ENCODE results near the gene NOTCH1. TPM values are rescaled to one million over a fixed set of nuclear protein-coding genes. Genes with fewer than 3 reads are reported as not detected.
"Not testable (repeated sequence)": the region's sequence is repeated elsewhere in the genome, so short reads cannot be mapped to it uniquely, and the experiment has no call there.

NOTCH1 gene
- total RNA-seq, 2 experiments from 2014 or later = 67.3 to 73.5 TPM

DNA sequence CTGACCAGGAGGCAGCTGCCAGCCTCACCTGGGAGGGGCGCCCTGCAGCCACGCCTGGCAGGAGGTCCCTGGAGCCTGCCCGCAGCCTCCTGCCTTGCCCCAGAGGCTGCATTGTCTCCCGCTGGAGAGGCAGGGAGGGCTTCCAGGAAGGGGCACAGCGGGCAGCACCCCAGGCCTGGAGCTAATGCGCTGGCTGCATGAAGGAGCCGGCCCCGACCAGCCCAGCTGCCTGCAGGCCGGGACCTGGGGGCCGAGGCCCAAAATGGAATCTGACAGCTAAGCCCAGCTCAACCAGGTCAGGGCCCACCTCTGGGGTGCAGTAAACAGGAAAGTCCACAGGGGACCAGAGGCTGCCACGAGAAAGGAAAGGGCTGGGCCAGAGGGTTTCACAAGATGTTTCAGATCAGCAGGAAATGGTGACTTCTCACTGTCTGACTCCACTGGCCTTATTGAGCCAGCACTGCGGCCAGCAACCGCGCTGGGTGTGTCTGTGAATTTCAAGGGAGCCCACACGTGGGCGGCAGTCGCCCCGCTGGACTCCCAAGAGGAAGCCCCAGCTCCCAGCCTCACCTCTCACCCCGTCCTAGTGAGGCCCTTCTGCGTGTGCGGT, 18.6 kb upstream of the NOTCH1 start:
- Mint-ChIP-seq H3K4me3 (no peak overlapping the region), H3K4me1 (no peaks in the 10 kb centered on the region), H3K36me3 (peaks cover 2% of the 10 kb centered on the region), H3K9me3 (ENCODE audit: low read depth) (peaks cover 7% of the 10 kb centered on the region), H3K27ac (no peak overlapping the region), H3K27me3 (no peaks in the 10 kb centered on the region)
- no peak for ATAC-seq
- no peak for DNase-seq
- CTCF ChIA-PET = interaction anchor here (1.2 kb wide), 1 partner anchor 26 kb away, joined by 3 read pairs; no protein-coding TSS in a partner anchor

DNA sequence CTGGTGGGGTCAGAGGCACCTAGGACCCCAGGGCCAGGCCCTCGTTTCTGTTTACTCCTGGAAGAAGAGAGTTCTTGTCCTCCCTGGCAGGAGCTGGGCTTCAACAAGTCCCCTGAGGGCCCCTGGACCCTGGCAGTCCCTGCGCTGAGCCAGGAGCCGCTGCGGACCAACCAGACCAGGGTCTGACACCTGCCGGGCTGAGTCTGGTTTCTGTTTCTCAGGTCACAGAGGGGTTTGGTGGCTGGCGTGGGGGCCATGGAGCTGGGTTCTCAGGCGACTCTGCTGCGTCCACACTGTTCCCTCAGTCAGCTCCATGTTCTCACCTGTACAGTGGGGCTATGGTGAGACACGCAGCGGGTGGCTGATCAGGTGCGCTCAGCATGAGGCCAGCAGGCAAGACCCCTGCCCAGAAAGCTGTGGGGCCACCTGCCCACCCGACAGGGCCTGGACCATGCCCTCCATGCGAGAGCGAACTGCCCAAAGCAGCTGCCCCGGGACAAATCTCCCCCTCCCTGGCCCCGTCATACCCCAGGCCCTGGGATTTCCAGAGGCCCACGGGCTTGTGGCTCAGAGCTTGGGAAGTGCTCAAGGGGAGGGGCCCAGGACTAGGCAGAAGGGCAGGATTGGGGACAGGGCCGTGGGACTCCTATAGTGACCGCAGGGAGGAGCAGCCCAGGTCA, 17.9 kb upstream of the NOTCH1 start:
- peaks cover 10% of the 10 kb centered on the region for H3K9me3 Mint-ChIP-seq (ENCODE audit: low read depth)
- no peak overlapping the region for H3K27ac Mint-ChIP-seq
- H3K36me3 Mint-ChIP-seq = peaks cover 3% of the 10 kb centered on the region
- DNase-seq (no peak), ATAC-seq (no peak)
- H3K27me3 Mint-ChIP-seq = no peaks in the 10 kb centered on the region
- peaks cover under 1% of the 10 kb centered on the region for H3K4me1 Mint-ChIP-seq
- CTCF ChIA-PET = interaction anchor here (1.4 kb wide), 1 partner anchor 108 kb away, joined by 3 read pairs; no protein-coding TSS in a partner anchor
- H3K4me3 Mint-ChIP-seq = no peak overlapping the region

- ATAC-seq (no peak), DNase-seq (no peak)
- CTCF ChIA-PET = interaction anchor here (1.4 kb wide), 2 partner anchors 75 to 109 kb away, joined by 3 read pairs; no protein-coding TSS in a partner anchor
- peaks cover 12% of the 10 kb centered on the region for H3K9me3 Mint-ChIP-seq (ENCODE audit: low read depth)
- H3K27me3 Mint-ChIP-seq = no peaks in the 10 kb centered on the region
- H3K36me3 Mint-ChIP-seq = peaks cover 5% of the 10 kb centered on the region
- H3K27ac Mint-ChIP-seq = no peak overlapping the region
- H3K4me3 Mint-ChIP-seq = no peak overlapping the region
- peaks cover 5% of the 10 kb centered on the region for H3K4me1 Mint-ChIP-seq
Observed at GRCh38 chr9:136562746-136563495, 17.1 kb upstream of the NOTCH1 start.

DNA sequence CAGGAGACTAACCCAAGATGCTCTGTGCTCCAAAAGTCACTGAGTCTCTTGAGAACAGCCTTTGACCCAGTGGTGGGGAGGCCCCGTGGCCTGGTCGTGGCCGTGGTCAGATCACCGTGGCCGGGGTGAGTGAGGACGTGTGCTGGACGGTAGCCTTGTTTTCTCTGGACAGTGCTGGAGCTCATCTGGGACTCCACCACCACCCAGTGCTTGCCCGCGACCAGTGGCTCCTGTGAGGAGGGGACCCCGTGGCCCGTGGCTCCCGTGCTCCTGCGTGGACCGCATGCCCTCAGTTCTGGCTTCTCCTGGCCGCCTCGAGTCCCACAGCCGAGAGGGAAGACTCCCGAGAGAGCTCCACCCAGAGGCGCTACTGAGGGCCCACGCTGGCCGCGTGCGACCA, 15.9 kb upstream of the NOTCH1 start:
- no peak for ATAC-seq
- Mint-ChIP-seq H3K36me3 (peaks cover 5% of the 10 kb centered on the region), H3K27ac (no peak overlapping the region), H3K4me3 (no peak overlapping the region), H3K27me3 (no peaks in the 10 kb centered on the region), H3K4me1 (peaks cover 5% of the 10 kb centered on the region), H3K9me3 (ENCODE audit: low read depth) (peaks cover 12% of the 10 kb centered on the region)
- no peak for DNase-seq
- CTCF ChIA-PET = interaction anchor here (1.4 kb wide), 1 partner anchor 74 kb away, joined by 3 read pairs; no protein-coding TSS in a partner anchor

DNA sequence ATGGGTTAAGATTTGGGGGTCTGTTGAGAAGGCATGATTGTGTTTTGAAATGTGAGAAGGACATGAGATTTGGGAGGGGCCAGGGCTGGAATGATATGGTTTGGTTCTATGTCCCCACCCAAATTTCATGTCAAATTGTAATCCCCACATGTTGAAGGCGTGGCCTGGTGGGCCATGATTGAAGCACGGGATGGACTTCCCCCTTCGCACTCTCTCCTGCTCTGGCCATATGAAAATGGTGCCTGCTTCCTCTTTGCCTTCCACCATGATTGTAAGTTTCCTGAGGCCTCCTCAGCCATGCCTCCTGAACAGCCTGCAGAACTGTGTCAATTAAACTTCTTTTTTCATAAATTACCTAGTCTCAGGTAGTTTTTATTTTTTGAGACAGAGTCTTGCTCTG, 14.7 kb upstream of the NOTCH1 start:
- H3K27ac Mint-ChIP-seq = no peak overlapping the region
- no peak overlapping the region for H3K4me3 Mint-ChIP-seq
- peaks cover 5% of the 10 kb centered on the region for H3K4me1 Mint-ChIP-seq
- no peak for DNase-seq
- ATAC-seq = no peak
- H3K27me3 Mint-ChIP-seq = peaks cover 3% of the 10 kb centered on the region
- CTCF ChIA-PET = interaction anchor here (1.0 kb wide), 1 partner anchor 11 kb away, joined by 3 read pairs; no protein-coding TSS in a partner anchor
- H3K36me3 Mint-ChIP-seq = peaks cover 5% of the 10 kb centered on the region
- peaks cover 12% of the 10 kb centered on the region for H3K9me3 Mint-ChIP-seq (ENCODE audit: low read depth)

GRCh38 chr9:136559371-136559770, 13.5 kb upstream of the NOTCH1 start:
- not testable (repeated sequence) for H3K4me3 Mint-ChIP-seq, H3K4me1 Mint-ChIP-seq, H3K27ac Mint-ChIP-seq, ATAC-seq, H3K27me3 Mint-ChIP-seq, DNase-seq, H3K36me3 Mint-ChIP-seq
- H3K9me3 Mint-ChIP-seq (ENCODE audit: low read depth) = peaks cover 12% of the 10 kb centered on the region
- CTCF ChIA-PET = interaction anchor here (1.2 kb wide), 1 partner anchor 10 kb away, joined by 3 read pairs; no protein-coding TSS in a partner anchor

GRCh38 chr9:136558846-136559245, 13.0 kb upstream of the NOTCH1 start:
- H3K36me3 Mint-ChIP-seq, ATAC-seq, H3K4me1 Mint-ChIP-seq, H3K4me3 Mint-ChIP-seq, H3K27ac Mint-ChIP-seq, H3K27me3 Mint-ChIP-seq, DNase-seq: not testable (repeated sequence)
- CTCF ChIA-PET = interaction anchor here (1.2 kb wide), 1 partner anchor 10 kb away, joined by 3 read pairs; no protein-coding TSS in a partner anchor
- H3K9me3 Mint-ChIP-seq (ENCODE audit: low read depth) = peaks cover 12% of the 10 kb centered on the region

DNA sequence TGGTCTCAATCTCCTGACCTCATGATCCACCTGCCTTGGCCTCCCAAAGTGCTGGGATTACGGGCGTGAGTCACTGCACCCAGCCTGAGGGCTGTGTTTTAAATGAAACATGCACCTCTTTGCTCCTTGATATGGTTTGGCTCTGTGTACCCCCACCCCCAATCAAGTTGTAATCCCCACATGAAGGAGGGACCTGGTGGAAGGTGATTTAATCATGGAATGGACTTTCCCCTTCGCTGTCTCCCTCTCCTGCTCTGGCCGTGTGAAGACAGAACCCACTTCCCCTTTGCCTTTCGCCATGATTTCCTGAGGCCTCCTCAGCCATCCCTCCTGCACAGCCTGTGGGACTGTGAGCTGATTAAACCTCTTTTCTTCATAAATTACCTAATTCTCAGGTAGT, 12.5 kb upstream of the NOTCH1 start:
- H3K4me1 Mint-ChIP-seq = peaks cover 5% of the 10 kb centered on the region
- peaks cover 5% of the 10 kb centered on the region for H3K36me3 Mint-ChIP-seq
- H3K27ac Mint-ChIP-seq = no peak overlapping the region
- DNase-seq (no peak), ATAC-seq (no peak)
- CTCF ChIA-PET = no interaction called here
- H3K27me3 Mint-ChIP-seq = peaks cover 3% of the 10 kb centered on the region
- no peak overlapping the region for H3K4me3 Mint-ChIP-seq
- H3K9me3 Mint-ChIP-seq (ENCODE audit: low read depth) = peaks cover 12% of the 10 kb centered on the region

DNA sequence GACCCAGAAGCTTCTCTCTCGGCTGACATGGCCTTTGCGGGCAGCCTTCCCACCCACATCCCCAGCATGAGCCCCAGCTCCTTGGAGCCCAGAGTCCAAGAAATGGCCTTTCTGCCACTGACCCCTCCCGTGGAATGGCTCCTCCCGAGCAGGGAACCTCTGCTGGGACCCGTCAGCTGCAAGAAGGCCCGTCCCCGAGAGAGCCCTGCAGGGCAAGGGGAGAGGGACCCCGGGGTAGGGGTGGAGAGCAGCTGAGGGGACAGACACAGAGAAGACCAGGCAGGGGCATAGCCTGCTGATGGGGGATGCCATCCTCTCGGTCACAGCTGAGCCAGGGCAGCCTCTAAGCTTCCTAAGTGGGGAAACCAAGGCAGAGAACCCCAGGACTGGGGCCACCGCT, 11.2 kb upstream of the NOTCH1 start:
- H3K4me3 Mint-ChIP-seq = no peak overlapping the region
- H3K27ac Mint-ChIP-seq = no peak overlapping the region
- peaks cover 12% of the 10 kb centered on the region for H3K9me3 Mint-ChIP-seq (ENCODE audit: low read depth)
- DNase-seq (no peak), ATAC-seq (no peak)
- H3K27me3 Mint-ChIP-seq = peaks cover 9% of the 10 kb centered on the region
- H3K36me3 Mint-ChIP-seq = peaks cover 5% of the 10 kb centered on the region
- H3K4me1 Mint-ChIP-seq = peaks cover 7% of the 10 kb centered on the region
- CTCF ChIA-PET = interaction anchor here (1.3 kb wide), 1 partner anchor 73 kb away, joined by 4 read pairs; no protein-coding TSS in a partner anchor

DNA sequence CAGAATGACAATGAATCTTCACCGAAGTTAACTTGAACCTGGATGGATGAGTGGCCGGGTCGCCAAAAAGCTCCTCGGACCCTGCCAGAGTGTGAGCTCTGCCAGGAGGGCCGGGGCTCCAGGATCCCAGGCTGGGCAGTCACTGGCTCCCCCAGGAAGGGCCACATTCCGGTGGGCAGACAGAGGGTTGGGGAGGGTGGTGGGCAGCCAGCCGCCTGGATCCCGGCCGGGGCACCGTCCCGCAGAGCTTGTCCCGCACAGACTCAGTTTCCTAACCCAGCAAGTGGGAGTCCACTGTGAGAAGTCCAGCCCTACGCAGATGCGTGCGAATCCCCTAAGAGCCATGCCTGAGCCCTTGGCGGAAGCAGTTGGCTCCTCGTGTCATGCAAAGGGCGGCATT, 10.3 kb upstream of the NOTCH1 start:
- no peak overlapping the region for H3K27ac Mint-ChIP-seq
- DNase-seq (no peak), ATAC-seq (no peak)
- CTCF ChIA-PET = interaction anchor here (1.2 kb wide), 1 partner anchor 17 kb away, joined by 3 read pairs; no protein-coding TSS in a partner anchor
- no peak overlapping the region for H3K4me3 Mint-ChIP-seq
- peaks cover 5% of the 10 kb centered on the region for H3K36me3 Mint-ChIP-seq
- peaks cover 11% of the 10 kb centered on the region for H3K4me1 Mint-ChIP-seq
- peaks cover 13% of the 10 kb centered on the region for H3K27me3 Mint-ChIP-seq
- peaks cover 12% of the 10 kb centered on the region for H3K9me3 Mint-ChIP-seq (ENCODE audit: low read depth)

DNA sequence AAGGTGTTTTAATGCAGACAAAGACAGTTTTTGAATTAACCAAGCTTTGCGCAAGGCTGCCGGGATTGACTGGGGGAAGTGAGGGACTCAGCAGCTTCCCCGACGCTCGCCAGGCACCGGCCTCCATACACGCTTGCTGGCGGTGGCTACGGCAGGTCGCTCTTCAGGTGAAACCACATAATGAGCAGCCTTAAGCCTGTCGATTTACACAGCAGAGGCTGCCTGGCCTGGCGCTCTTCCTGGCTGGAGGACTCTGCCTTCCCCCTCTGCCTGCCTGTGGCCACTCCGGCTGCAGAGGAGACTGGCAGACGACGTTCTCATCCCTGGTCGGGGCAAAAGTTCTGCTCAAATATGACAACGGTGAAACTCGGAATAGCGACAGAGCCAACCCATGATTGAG, 9.0 kb upstream of the NOTCH1 start:
- Mint-ChIP-seq H3K9me3 (ENCODE audit: low read depth) (peaks cover 8% of the 10 kb centered on the region), H3K27me3 (peaks cover 13% of the 10 kb centered on the region), H3K36me3 (peaks cover 3% of the 10 kb centered on the region), H3K4me1 (peaks cover 16% of the 10 kb centered on the region), H3K27ac (no peak overlapping the region), H3K4me3 (no peak overlapping the region)
- CTCF ChIA-PET = interaction anchor here (1.3 kb wide), 1 partner anchor 16 kb away, joined by 3 read pairs; no protein-coding TSS in a partner anchor
- no peak for DNase-seq
- ATAC-seq = no peak

GRCh38 chr9:136553581-136553980, 7.7 kb upstream of the NOTCH1 start:
- H3K27me3 Mint-ChIP-seq = peaks cover 13% of the 10 kb centered on the region
- H3K36me3 Mint-ChIP-seq = no peaks in the 10 kb centered on the region
- peaks cover 14% of the 10 kb centered on the region for H3K4me1 Mint-ChIP-seq
- DNase-seq (no peak), ATAC-seq (no peak)
- no peaks in the 10 kb centered on the region for H3K9me3 Mint-ChIP-seq (ENCODE audit: low read depth)
- H3K27ac Mint-ChIP-seq = no peak overlapping the region
- CTCF ChIA-PET = no interaction called here
- H3K4me3 Mint-ChIP-seq = no peak overlapping the region

GRCh38 chr9:136552117-136552703, 6.4 kb upstream of the NOTCH1 start:
- Mint-ChIP-seq H3K27me3 (peaks cover 13% of the 10 kb centered on the region), H3K4me1 (peaks cover 11% of the 10 kb centered on the region), H3K27ac (no peak overlapping the region), H3K4me3 (no peak overlapping the region), H3K9me3 (ENCODE audit: low read depth) (no peaks in the 10 kb centered on the region), H3K36me3 (no peaks in the 10 kb centered on the region)
- DNase-seq (no peak), ATAC-seq (no peak)
- CTCF ChIA-PET = interaction anchor here (1.2 to 1.8 kb wide), 2 partner anchors 12 to 64 kb away, joined by 4 to 9 read pairs; no protein-coding TSS in a partner anchor
